Activated CD4-positive, alpha-beta T cell treated with anti-CD3 and anti-CD28 coated beads, Interleukin-2, amount 50 U/mL, for 24 hours (primary cell): ENCODE measurements around the gene LCMT2.
"Not testable (repeated sequence)": the region's sequence is repeated elsewhere in the genome, so short reads cannot be mapped to it uniquely, and the experiment has no call there.

Experiments used
- DNase-seq, 2 donors: peaks; one replicate each; pipeline ENCODE4 v3.0.0-alpha.2; 2020; ENCODE audit warnings: low read depth in 1 of 2, low spot score in 1 of 2

Gene LCMT2

DNA sequence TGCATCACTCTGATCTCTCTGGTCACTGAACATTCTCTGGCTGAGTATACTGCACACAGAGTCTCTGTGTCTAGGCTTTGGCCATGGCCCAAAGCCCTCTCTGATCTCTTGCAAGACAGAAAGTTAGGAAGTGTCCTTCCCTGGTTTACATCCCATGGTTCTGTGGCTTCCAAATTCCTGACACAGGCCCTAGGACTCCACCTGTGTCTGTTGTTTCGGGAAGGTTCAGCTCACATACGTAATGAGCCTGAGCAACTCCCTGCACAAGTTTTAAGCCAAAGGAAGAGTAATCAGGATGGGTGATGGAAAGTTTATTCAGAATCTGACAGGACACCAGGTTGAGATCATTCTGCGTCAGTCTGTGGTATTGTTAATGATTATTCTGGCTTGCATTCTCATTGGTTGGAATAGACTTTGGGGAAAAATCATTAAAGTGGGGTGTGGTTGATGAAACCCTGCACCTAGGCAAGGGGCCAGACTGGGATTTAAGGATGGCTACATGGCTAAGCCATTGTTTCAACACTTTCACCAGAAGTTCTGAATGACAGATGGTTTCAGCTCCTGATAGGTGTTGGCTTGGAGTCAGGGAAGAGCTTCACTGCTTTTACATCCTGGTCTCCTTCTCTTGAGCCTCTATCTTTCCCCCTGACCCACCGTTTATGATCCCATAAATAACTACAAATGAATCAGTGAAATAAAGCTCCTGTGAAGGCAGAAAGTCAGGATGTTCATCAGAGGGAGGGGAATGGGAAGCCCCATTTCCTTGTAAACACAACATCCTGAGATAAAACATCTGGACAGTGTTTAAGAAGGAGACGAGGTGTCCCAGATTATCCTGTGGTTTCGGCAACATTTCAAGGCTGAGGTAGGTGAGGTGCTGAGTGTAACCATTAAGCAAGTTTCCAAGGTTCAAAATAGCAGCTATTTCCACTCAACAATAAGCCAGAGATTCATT is 14.1 kb downstream of the LCMT2 start:
- no peak for DNase-seq

DNA sequence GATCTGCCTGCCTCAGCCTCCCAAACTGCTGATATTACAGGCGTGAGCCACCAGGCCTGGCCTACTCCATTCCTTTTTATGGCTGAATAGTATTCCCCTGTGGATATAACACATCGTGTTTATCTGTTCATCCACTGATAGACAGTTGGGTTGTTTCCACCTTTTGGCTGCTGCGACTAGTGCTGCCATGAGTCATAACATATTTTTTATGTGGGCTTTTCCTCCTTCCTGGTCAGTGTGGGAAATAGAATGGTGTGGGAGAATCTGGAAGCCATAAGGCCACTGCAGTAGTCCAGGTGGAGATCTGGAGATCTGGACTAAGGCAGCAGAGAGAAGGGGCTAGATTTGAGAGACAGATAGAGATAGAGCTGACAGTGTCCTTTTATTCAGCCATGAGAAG is 16.2 kb downstream of the LCMT2 start:
- no peak for DNase-seq

DNA sequence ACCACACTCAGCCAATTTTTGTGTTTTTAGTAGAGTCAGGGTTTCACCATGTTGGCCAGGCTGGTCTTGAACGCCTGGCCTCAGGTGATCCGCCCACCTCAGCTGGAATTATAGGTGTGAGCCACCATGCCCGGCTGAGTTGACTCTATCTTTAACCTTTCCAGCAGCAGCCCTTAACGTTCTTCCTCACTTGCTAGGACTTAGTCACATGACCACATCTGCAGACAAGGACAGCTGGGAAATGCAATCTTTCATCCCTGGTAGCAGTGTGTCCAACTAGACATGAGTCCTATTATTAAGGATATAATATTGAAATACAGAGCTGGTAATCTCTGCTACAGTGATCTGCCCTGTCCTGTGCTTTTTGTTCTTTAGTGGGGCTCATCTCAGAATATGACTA is 18.0 kb downstream of the LCMT2 start:
- no peak for DNase-seq

DNA sequence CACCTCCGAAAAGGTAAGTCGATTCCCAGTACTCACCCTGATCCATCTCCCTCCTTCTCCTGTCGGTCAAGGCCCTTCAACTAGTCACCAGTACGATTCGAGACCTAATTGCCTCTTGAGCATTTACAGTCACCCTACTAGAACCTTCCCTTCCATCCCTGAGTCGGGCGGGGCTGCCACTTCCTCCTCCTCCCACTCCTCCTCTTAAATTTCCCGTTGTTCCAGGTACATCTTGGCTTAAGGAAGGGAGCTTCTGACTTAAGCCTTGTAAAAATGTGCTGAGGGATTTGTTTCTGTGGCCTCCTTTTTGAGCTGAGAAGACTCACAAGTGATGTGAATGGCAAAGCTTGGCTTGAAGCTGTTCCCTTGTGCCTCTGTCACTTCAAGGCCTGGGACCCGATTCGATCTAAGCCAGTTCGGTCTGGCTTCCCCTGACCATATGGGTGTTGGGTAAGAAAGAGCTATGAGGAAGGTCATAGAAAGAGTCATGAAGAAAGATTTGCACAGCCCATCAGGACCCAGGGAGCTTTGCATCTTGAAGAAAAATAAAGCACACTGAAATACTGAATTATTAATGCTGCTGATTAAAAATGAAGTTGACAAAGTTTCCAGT is 28.1 kb downstream of the LCMT2 start, which contains the start of gene TGM7:
Gene TGM7 (minus strand): TSS at position 51 of the 613 bp plus-strand sequence.
- no peak for DNase-seq

DNA sequence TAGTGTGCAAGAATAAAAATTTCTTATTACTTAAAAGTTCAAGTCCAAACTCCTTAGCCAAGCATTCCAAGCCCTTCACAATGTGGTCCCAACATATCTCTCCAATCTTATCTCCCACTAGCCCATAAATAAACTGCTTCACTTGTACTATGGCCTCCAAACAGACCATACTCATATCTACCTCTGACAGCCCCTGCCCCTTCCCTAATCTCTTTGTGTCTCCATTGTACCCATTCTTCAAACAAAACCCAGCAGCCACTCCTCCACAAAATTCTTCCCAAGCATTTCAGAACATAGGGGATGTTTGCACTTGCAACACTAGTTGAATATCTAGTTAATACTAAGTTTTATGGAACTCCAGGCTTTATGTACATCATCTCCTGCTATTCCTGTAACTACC is 30.5 kb downstream of the LCMT2 start:
- no peak for DNase-seq

- no peak for DNase-seq
Observed at GRCh38 chr15:43299411-43299810, 31.0 kb downstream of the LCMT2 start.

DNA sequence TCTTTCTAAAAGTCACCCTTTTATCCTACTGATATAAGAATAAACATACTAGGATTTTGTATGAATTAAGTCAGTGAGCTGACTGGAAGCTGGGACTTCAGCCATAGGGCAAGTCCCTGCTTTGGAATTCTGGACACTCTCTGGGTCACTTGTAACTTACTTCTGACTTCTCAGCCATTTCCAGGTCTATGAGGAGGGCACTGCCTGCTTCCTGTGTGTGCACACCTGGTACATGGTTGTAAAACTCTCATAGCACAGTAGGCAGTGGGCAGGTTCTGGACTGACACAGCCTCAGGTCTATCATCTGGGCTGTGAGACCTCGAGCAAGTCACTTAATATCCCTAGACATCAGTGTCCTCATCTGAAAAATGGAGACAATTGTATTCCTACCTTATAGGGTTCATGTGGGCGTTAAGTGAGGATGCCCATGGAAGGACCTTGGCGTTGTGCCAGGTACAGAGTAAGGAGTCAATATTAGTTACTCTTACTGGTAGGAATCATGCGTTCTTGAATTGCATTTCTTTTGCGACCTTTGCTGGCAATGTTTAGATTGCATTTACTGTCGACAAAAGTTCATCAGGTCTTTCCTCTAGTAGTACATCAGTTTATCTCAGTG is 36.2 kb downstream of the LCMT2 start:
- DNase-seq, result no peak

GRCh38 chr15:43293432-43293831 is 36.9 kb downstream of the LCMT2 start:
- no peak for DNase-seq

- DNase-seq, result no peak
Observed at GRCh38 chr15:43292375-43293078, 37.8 kb downstream of the LCMT2 start.

GRCh38 chr15:43289656-43290055 is 40.7 kb downstream of the LCMT2 start:
- DNase-seq, result not testable (repeated sequence)

GRCh38 chr15:43287254-43287653 is 43.1 kb downstream of the LCMT2 start:
- DNase-seq, result no peak

GRCh38 chr15:43286074-43286473 is 44.3 kb downstream of the LCMT2 start:
- no peak for DNase-seq

DNA sequence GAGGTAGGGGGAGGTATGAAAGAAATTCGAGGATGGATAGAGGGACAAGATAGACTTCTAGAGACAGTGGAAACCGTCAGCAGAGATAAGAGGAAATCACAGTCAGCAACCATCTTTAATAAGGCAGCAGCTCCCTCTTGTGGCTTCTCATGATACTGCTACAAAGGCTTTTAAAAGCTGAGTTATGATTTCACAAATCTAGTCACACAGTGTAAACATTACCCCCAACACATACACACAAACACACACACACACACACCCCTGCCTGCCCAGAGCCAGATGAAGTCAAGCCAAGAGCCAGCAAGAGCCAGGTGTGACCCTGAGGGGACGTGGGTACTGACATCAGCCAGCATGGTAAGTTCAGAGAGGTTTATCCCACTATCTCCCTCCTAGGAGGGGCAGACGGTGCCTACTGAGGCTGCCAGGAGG is 44.8 kb downstream of the LCMT2 start:
- DNase-seq, result peak in 1 of 2 donors; percentile 41

DNA sequence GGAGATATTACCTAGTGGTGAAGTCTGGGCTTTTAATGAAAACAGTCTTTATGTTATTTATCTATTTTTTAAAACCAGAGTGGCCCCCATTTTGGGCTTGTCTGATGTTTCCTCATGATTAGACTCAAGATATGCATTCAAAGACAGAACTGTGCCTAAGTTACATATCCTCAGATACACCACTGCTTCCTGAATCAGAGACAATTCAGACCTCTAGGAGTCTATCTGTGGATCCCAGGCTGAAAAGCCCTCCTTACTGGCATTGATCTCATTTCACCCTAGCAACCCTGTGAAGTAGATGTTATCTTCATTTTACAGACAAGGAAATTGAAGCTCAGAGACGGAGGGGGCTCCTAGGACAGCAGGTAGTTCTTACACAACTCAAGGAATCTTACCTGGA is 46.8 kb downstream of the LCMT2 start:
- no peak for DNase-seq

DNA sequence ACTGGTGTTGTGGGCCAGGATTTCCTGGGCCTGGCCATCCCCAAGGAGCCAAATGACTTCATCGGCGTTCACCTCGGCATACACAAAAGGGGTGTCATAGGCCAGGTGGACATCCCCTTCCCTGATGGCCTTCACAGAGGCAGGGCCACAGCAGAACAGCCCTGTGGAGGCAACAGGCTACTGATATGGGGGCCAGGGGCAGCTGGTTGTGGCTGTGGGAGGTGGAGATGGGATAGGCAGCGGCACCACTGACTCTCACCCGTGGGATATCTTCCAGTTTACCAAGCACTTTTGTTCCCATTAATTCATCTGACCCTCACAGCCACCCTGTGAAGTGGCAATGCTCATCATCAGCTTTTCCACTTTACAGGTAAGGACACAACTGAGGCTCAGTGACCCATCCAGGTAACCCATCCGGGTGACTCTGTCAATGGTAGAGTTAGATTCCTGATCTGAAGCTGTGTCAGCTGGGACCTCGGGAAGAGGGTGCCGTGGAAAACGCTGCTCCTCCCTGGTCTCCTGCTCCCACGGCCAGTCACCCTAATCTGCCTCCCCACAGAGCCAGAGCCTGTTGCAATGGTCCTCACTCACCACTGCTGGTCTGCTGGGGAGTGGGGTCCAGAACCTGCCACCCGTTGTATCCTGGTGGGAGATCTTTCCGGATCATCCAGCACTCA is 48.3 kb downstream of the LCMT2 start:
- no peak for DNase-seq

GRCh38 chr15:43280996-43281395 is 49.4 kb downstream of the LCMT2 start:
- DNase-seq, result no peak

DNA sequence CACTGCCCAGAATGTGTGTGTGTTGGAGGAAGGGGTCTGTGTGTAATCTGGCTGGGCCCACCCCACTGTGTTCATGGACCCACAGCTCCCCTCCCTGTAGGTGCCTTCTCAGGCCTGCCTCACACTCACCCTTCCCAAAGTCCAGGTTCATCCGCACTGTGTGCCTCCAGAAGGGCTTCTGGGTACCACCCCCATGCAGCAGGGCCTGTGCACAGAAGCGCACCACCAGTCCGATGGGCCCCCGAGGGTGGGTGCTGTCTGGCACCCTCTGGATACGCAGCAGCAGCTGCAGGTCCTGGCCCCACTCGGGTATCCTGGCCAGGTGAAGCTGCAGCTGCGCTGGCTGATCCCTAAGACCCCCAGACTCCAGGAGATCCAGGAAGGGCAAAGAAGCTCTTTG is 50.9 kb downstream of the LCMT2 start:
- no peak for DNase-seq

- no peak for DNase-seq
Observed at GRCh38 chr15:43278869-43279268, 51.5 kb downstream of the LCMT2 start.

DNA sequence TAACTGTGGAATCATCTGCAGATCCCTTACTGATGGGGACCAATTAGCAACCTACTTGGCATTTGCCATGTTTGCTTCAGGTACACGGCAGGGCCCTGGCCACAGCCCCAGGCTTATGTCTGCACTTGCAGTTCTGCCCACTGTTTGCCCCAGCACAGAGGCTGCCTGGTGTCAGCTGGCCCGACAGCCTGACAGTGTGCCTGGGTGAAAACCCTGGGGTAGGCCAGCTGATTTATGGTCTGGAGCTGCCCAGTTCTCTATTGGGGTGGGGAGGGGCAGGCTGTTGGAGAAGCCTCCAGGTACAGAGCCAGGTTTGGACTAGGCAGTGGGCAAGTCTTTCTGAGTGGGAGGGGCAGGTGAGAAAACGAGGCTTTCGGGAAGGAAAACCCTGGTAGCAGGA is 52.5 kb downstream of the LCMT2 start:
- no peak for DNase-seq

GRCh38 chr15:43277231-43277823 is 53.0 kb downstream of the LCMT2 start:
- no peak for DNase-seq
